ENCODE data around the gene PITRM1.
"Not testable (repeated sequence)": the region's sequence is repeated elsewhere in the genome, so short reads cannot be mapped to it uniquely, and the experiment has no call there.

PITRM1 gene

GRCh38 chr10:3117486-3117885, 55.1 kb downstream of the PITRM1 start:
- FAIRE-seq, result no peak

GRCh38 chr10:3116508-3117100, 56.0 kb downstream of the PITRM1 start:
- FAIRE-seq, result no peak

GRCh38 chr10:3115685-3116084, 56.9 kb downstream of the PITRM1 start:
- FAIRE-seq, result no peak

- FAIRE-seq, result no peak
These were observed 59.2 kb downstream of the PITRM1 start for GRCh38 chr10:3113343-3113720.

GRCh38 chr10:3111621-3112163, 60.9 kb downstream of the PITRM1 start:
- FAIRE-seq, result no peak

GRCh38 chr10:3110782-3111620, 61.6 kb downstream of the PITRM1 start:
- FAIRE-seq, result no peak

- FAIRE-seq, result no peak
These were observed 62.9 kb downstream of the PITRM1 start for GRCh38 chr10:3109633-3110032.

GRCh38 chr10:3109196-3109595, 63.4 kb downstream of the PITRM1 start:
- no peak for FAIRE-seq

GRCh38 chr10:3108575-3109105, 63.9 kb downstream of the PITRM1 start:
- no peak for FAIRE-seq

GRCh38 chr10:3108033-3108432, 64.5 kb downstream of the PITRM1 start:
- no peak for FAIRE-seq

- no peak for FAIRE-seq
These were observed 65.1 kb downstream of the PITRM1 start for GRCh38 chr10:3107426-3107961.

- FAIRE-seq, result no peak
These were observed 65.6 kb downstream of the PITRM1 start for GRCh38 chr10:3106928-3107425.

GRCh38 chr10:3106328-3106727, 66.3 kb downstream of the PITRM1 start:
- FAIRE-seq, result not testable (repeated sequence)

- no peak for FAIRE-seq
These were observed 66.7 kb downstream of the PITRM1 start for GRCh38 chr10:3105905-3106304.

GRCh38 chr10:3105166-3105565, 67.4 kb downstream of the PITRM1 start:
- no peak for FAIRE-seq

GRCh38 chr10:3104251-3104918, 68.2 kb downstream of the PITRM1 start:
- no peak for FAIRE-seq

GRCh38 chr10:3103646-3104045, 68.9 kb downstream of the PITRM1 start:
- FAIRE-seq, result no peak

GRCh38 chr10:3102720-3103427, 69.7 kb downstream of the PITRM1 start:
- peak; percentile 93 for FAIRE-seq

GRCh38 chr10:3100856-3101640, 71.5 kb downstream of the PITRM1 start:
- no peak for FAIRE-seq

GRCh38 chr10:3100093-3100792, 72.3 kb downstream of the PITRM1 start:
- FAIRE-seq, result no peak
